ENCODE measurements around the gene CNTN3.

The CNTN3 gene

GRCh38 chr3:74593152-74593551, 21.3 kb downstream of the CNTN3 start:
- TF ChIP-seq CTCF (IDR thresholded peaks at IDR 0.05; ENCODE audit: insufficient read depth, low read length, missing control alignments) = no peak
- DNase-seq (ENCODE audit: low read depth, low spot score) = no peak
- no peak overlapping the region for H3K4me3 ChIP-seq (ENCODE audit: low read depth, low read length)
- ChIA-PET CTCF (interaction anchor here (1.3 kb wide), 1 partner anchor 9 kb away, joined by 3 read pairs; no protein-coding TSS in a partner anchor), POLR2A (no interaction called here)

GRCh38 chr3:74592359-74592758, 22.1 kb downstream of the CNTN3 start:
- ChIA-PET POLR2A (no interaction called here), CTCF (interaction anchor here (1.3 kb wide), 1 partner anchor 9 kb away, joined by 3 read pairs; no protein-coding TSS in a partner anchor)
- no peak overlapping the region for H3K4me3 ChIP-seq (ENCODE audit: low read depth, low read length)
- DNase-seq (ENCODE audit: low read depth, low spot score) = no peak
- TF ChIP-seq CTCF (IDR thresholded peaks at IDR 0.05; ENCODE audit: insufficient read depth, low read length, missing control alignments) = no peak

GRCh38 chr3:74591946-74592345, 22.5 kb downstream of the CNTN3 start:
- TF ChIP-seq CTCF (IDR thresholded peaks at IDR 0.05; ENCODE audit: insufficient read depth, low read length, missing control alignments) = no peak
- CTCF ChIA-PET = interaction anchor here (1.3 kb wide), 1 partner anchor 8 kb away, joined by 3 read pairs; no protein-coding TSS in a partner anchor
- DNase-seq (ENCODE audit: low read depth, low spot score) = no peak
- H3K4me3 ChIP-seq (ENCODE audit: low read depth, low read length) = no peak overlapping the region
- POLR2A ChIA-PET = no interaction called here

GRCh38 chr3:74591342-74591741, 23.1 kb downstream of the CNTN3 start:
- CTCF ChIA-PET = no interaction called here
- no peak overlapping the region for H3K4me3 ChIP-seq (ENCODE audit: low read depth, low read length)
- no peak for TF ChIP-seq CTCF (IDR thresholded peaks at IDR 0.05; ENCODE audit: insufficient read depth, low read length, missing control alignments)
- POLR2A ChIA-PET = no interaction called here
- no peak for DNase-seq (ENCODE audit: low read depth, low spot score)

- CTCF ChIA-PET = no interaction called here
- POLR2A ChIA-PET = no interaction called here
- no peak overlapping the region for H3K4me3 ChIP-seq (ENCODE audit: low read depth, low read length)
- no peak for DNase-seq (ENCODE audit: low read depth, low spot score)
- TF ChIP-seq CTCF (IDR thresholded peaks at IDR 0.05; ENCODE audit: insufficient read depth, low read length, missing control alignments) = no peak
Measured at GRCh38 chr3:74590620-74591262, 23.7 kb downstream of the CNTN3 start.

- CTCF ChIA-PET = no interaction called here
- no peak for TF ChIP-seq CTCF (IDR thresholded peaks at IDR 0.05; ENCODE audit: insufficient read depth, low read length, missing control alignments)
- POLR2A ChIA-PET = no interaction called here
- DNase-seq (ENCODE audit: low read depth, low spot score) = no peak
- H3K4me3 ChIP-seq (ENCODE audit: low read depth, low read length) = no peak overlapping the region
Measured at GRCh38 chr3:74584782-74585181, 29.7 kb downstream of the CNTN3 start.
